H9 (cell line): ENCODE measurements around the gene ZNF70. TPM values are rescaled to one million over a fixed set of nuclear protein-coding genes. Genes with fewer than 3 reads are reported as not detected.

Source experiments
- DNase-seq: peaks from one replicate; pipeline ENCODE4 v3.0.0-alpha.2; 2017
- H2AFZ ChIP-seq: one replicate; pipeline ENCODE4 v1.6.1; 2013; ENCODE audit warnings: mild to moderate bottlenecking, low read length, control low read depth, moderate library complexity
- H2AK5ac ChIP-seq: 2 replicates; pipeline ENCODE4 v1.6.1; 2013; ENCODE audit warnings: low read length, control low read depth, mixed read lengths; ENCODE audit not compliant: insufficient read length
- H2BK120ac ChIP-seq: one replicate; pipeline ENCODE4 v1.6.1; 2013; ENCODE audit warnings: low read depth, mild to moderate bottlenecking, low read length, control low read depth, inconsistent platforms; ENCODE audit not compliant: poor library complexity, severe bottlenecking
- H2BK12ac ChIP-seq: 2 replicates; pipeline ENCODE4 v1.6.1; 2013; ENCODE audit warnings: low read length, control low read depth, mixed read lengths, low read depth; ENCODE audit not compliant: insufficient read length
- H2BK15ac ChIP-seq: 2 replicates; pipeline ENCODE4 v1.6.1; 2013; ENCODE audit warnings: low read depth, low read length, control low read depth
- H2BK20ac ChIP-seq: one replicate; pipeline ENCODE4 v1.6.1; 2013; ENCODE audit warnings: low read depth, mild to moderate bottlenecking, low read length, control low read depth, inconsistent platforms; ENCODE audit not compliant: poor library complexity, severe bottlenecking
- H2BK5ac ChIP-seq: 2 replicates; pipeline ENCODE4 v1.6.1; 2013; ENCODE audit warnings: low read length, control low read depth, mixed read lengths; ENCODE audit not compliant: insufficient read length
- H3K14ac ChIP-seq: 2 replicates; pipeline ENCODE4 v1.6.1; 2013; ENCODE audit warnings: low read length, control low read depth; ENCODE audit not compliant: insufficient read depth
- H3K18ac ChIP-seq: 2 replicates; pipeline ENCODE4 v1.6.1; 2013; ENCODE audit warnings: low read depth, mild to moderate bottlenecking, mixed read lengths, low read length, control low read depth; ENCODE audit not compliant: insufficient read length
- H3K23ac ChIP-seq: 2 replicates; pipeline ENCODE4 v1.6.1; 2013; ENCODE audit warnings: low read length, control low read depth, mixed read lengths, low read depth; ENCODE audit not compliant: insufficient read length
- H3K23me2 ChIP-seq: 2 replicates; pipeline ENCODE4 v1.6.1; 2013; ENCODE audit warnings: low read depth, mild to moderate bottlenecking, mixed read lengths, low read length, control low read depth; ENCODE audit not compliant: insufficient read length, poor library complexity, severe bottlenecking
- H3K27ac ChIP-seq: 2 replicates; pipeline ENCODE4 v1.5.1; 2013; ENCODE audit warnings: low read length, control low read depth, mixed read lengths, low read depth; ENCODE audit not compliant: insufficient read length
- H3K27me3 ChIP-seq: 2 replicates; pipeline ENCODE4 v1.6.1; 2013; ENCODE audit warnings: low read length, control low read depth, inconsistent platforms; ENCODE audit not compliant: insufficient read depth
- H3K4ac ChIP-seq: 2 replicates; pipeline ENCODE4 v1.6.1; 2013; ENCODE audit warnings: low read depth, mild to moderate bottlenecking, control low read depth, inconsistent platforms, low read length, moderate library complexity
- H3K4me1 ChIP-seq: 2 replicates; pipeline ENCODE4 v1.6.1; 2013; ENCODE audit warnings: low read length, control low read depth, inconsistent platforms; ENCODE audit not compliant: insufficient read depth
- H3K4me2 ChIP-seq: 2 replicates; pipeline ENCODE4 v1.6.1; 2013; ENCODE audit warnings: low read length, control low read depth, mixed read lengths; ENCODE audit not compliant: insufficient read length, insufficient read depth
- H3K56ac ChIP-seq: 2 replicates; pipeline ENCODE4 v1.6.1; 2013; ENCODE audit warnings: low read depth, mild to moderate bottlenecking, mixed read lengths, low read length, control low read depth; ENCODE audit not compliant: insufficient read length
- H3K79me1 ChIP-seq: 2 replicates; pipeline ENCODE4 v1.6.1; 2013; ENCODE audit warnings: low read depth, mild to moderate bottlenecking, moderate library complexity, low read length, control low read depth, inconsistent platforms; ENCODE audit not compliant: insufficient read depth, poor library complexity, severe bottlenecking
- H3K79me2 ChIP-seq: 2 replicates; pipeline ENCODE4 v1.6.1; 2013; ENCODE audit warnings: low read length, control low read depth, inconsistent platforms; ENCODE audit not compliant: insufficient read depth
- H3K9ac ChIP-seq: 2 replicates; pipeline ENCODE4 v1.6.1; 2013; ENCODE audit warnings: low read length, control low read depth, mixed read lengths; ENCODE audit not compliant: insufficient read length; ENCODE audit errors: extremely low read depth
- H3K9me3 ChIP-seq: one replicate; pipeline ENCODE4 v1.6.1; 2013; ENCODE audit warnings: low read depth, low read length, inconsistent platforms; ENCODE audit not compliant: control insufficient read depth
- H3T11ph ChIP-seq: one replicate; pipeline ENCODE4 v1.6.1; 2013; ENCODE audit warnings: mild to moderate bottlenecking, low read length, control low read depth, inconsistent platforms
- H4K20me1 ChIP-seq: one replicate; pipeline ENCODE4 v1.6.1; 2013; ENCODE audit not compliant: control insufficient read depth, insufficient read length, insufficient read depth
- H4K5ac ChIP-seq: 2 replicates; pipeline ENCODE4 v1.6.1; 2013; ENCODE audit warnings: low read depth, mild to moderate bottlenecking, mixed read lengths, low read length, control low read depth; ENCODE audit not compliant: insufficient read length
- H4K8ac ChIP-seq: replicated peaks from 2 replicates; pipeline ENCODE4 v1.6.1; 2013; ENCODE audit warnings: low read length, control low read depth, mixed read lengths, low read depth; ENCODE audit not compliant: insufficient read length
- H4K91ac ChIP-seq: 2 replicates; pipeline ENCODE4 v1.6.1; 2013; ENCODE audit warnings: low read depth, mild to moderate bottlenecking, moderate library complexity, mixed read lengths, low read length, control low read depth; ENCODE audit not compliant: insufficient read length
- H3K27ac Mint-ChIP-seq, 3 experiments: 2 replicates in 2 of 3; 3 replicates in 1 of 3; pipeline ENCODE4 v1.8.0; 2020 to 2021; ENCODE audit warnings: mixed read lengths in 3 of 3, mild to moderate bottlenecking in 1 of 3, moderate library complexity in 1 of 3
- H3K27me3 Mint-ChIP-seq: 2 replicates; pipeline ENCODE4 v1.8.0; 2021; ENCODE audit warnings: low read depth, mild to moderate bottlenecking, moderate library complexity, mixed read lengths
- H3K36me3 Mint-ChIP-seq, 3 experiments: 2 replicates in 2 of 3; 3 replicates in 1 of 3; pipeline ENCODE4 v1.8.0; 2020 to 2021; ENCODE audit warnings: low read depth in 3 of 3, mixed read lengths in 3 of 3; ENCODE audit not compliant: insufficient read depth in 1 of 3
- H3K4me1 Mint-ChIP-seq, 2 experiments: 2 replicates each; pipeline ENCODE4 v1.8.0; 2020; ENCODE audit warnings: mixed read lengths in 2 of 2
- H3K4me3 Mint-ChIP-seq, 2 experiments: 2 replicates in 1 of 2; 3 replicates in 1 of 2; pipeline ENCODE4 v1.8.0; 2020 to 2021; ENCODE audit warnings: mild to moderate bottlenecking in 2 of 2, mixed read lengths in 2 of 2, moderate library complexity in 1 of 2
- H3K9me3 Mint-ChIP-seq, 2 experiments: 2 replicates in 1 of 2; 3 replicates in 1 of 2; pipeline ENCODE4 v1.8.0; 2020; ENCODE audit warnings: mild to moderate bottlenecking in 2 of 2, mixed read lengths in 2 of 2, moderate library complexity in 1 of 2
- WGBS: extraction: QIAGEN DNeasy Blood & Tissue Kit; methylation state at CpG from one replicate; pipeline ENCODE4 v1.1.7; 2013; ENCODE audit warnings: missing lambda C conversion rate, low lambda C conversion rate, mixed read lengths; ENCODE audit not compliant: insufficient read length; ENCODE audit errors: extremely low coverage; 5-methylcytosine and 5-hydroxymethylcytosine counted together
- total RNA-seq: library from RNA; stranded (reverse); gene quantifications from 2 replicates; pipeline ENCODE4 v1.2.1, GENCODE V29; 2021
- TF ChIP-seq, protein P1 (sequence below): fragments of 200-600 bp; sonication (generic); conservative IDR thresholded peaks from 3 replicates; pipeline ENCODE4 v1.8.0; 2021; ENCODE audit warnings: antibody characterized with exemption, mild to moderate bottlenecking

ZNF70 gene
- total RNA-seq, 1 experiment from 2014 or later = 3.5 TPM

DNA sequence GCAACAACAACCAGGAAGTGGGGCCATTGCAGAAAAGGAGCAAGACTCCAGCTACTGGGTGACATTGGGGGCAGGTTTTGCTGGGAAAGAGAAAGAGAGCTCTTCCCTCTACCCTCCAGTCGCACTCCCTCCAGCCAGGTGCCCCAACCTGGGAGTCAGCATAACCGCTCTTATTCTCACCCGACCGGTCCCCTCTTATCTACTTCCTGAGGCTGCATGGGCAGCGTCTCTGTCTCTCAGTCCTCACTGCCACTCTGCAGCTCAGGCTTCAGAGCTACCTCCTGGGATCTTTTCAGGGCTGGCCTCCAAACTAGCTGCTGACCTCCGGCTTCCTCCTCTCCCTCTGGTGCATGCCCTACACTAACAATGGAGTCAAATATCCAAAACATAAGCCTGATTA lies 5.1 kb downstream of the ZNF70 start:
- Mint-ChIP-seq H3K4me3 (no peak overlapping the region), H3K4me1 (peaks cover 11% of the 10 kb centered on the region in 2 experiments), H3K9me3 (no peaks in the 10 kb centered on the region; a peak in 1 of 5 replicates), H3K27ac (no peak overlapping the region), H3K36me3 (peaks cover 16 to 25% (median 18%) of the 10 kb centered on the region in 3 experiments), H3K27me3 (no peaks in the 10 kb centered on the region)
- Histone ChIP-seq H3K79me1 (no peaks in the 10 kb centered on the region), H3K4me2 (no peak overlapping the region), H2AFZ (no peak overlapping the region), H4K8ac (no peak overlapping the region), H3K4me1 (no peaks in the 10 kb centered on the region; the same call in none of the 2 replicates), H3K23me2 (peaks cover 2% of the 10 kb centered on the region), H3T11ph (no peak overlapping the region), H2BK5ac (no peak overlapping the region), H2BK12ac (no peak overlapping the region), H3K56ac (no peak overlapping the region), H3K23ac (no peak overlapping the region), H4K20me1 (no peaks in the 10 kb centered on the region), H4K5ac (no peak overlapping the region), H2BK20ac (no peak overlapping the region), H3K9ac (no peak overlapping the region), H2BK15ac (no peak overlapping the region), H3K18ac (no peak overlapping the region), H3K14ac (no peak overlapping the region), H3K27ac (no peak overlapping the region), H2AK5ac (no peak overlapping the region), H4K91ac (no peak overlapping the region), H2BK120ac (no peak overlapping the region), H3K4ac (no peak overlapping the region), H3K9me3 (no peaks in the 10 kb centered on the region), H3K27me3 (no peaks in the 10 kb centered on the region), H3K79me2 (no peaks in the 10 kb centered on the region)
- no peak for DNase-seq
- no CpG with 5 or more reads among the region's 6 CpGs for WGBS
- TF ChIP-seq, protein P1, sequence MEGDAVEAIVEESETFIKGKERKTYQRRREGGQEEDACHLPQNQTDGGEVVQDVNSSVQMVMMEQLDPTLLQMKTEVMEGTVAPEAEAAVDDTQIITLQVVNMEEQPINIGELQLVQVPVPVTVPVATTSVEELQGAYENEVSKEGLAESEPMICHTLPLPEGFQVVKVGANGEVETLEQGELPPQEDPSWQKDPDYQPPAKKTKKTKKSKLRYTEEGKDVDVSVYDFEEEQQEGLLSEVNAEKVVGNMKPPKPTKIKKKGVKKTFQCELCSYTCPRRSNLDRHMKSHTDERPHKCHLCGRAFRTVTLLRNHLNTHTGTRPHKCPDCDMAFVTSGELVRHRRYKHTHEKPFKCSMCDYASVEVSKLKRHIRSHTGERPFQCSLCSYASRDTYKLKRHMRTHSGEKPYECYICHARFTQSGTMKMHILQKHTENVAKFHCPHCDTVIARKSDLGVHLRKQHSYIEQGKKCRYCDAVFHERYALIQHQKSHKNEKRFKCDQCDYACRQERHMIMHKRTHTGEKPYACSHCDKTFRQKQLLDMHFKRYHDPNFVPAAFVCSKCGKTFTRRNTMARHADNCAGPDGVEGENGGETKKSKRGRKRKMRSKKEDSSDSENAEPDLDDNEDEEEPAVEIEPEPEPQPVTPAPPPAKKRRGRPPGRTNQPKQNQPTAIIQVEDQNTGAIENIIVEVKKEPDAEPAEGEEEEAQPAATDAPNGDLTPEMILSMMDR = no peak
